HG03565 (cell line): Measurements from ENCODE around the gene CCNI2.

Experiments
- ATAC-seq: cut with Tn5 transposase; IDR thresholded peaks from one replicate; pipeline ENCODE4 v1.9.1; 2021; ENCODE audit warnings: mild to moderate bottlenecking, moderate library complexity; ENCODE audit not compliant: unreplicated experiment

CCNI2 gene

DNA sequence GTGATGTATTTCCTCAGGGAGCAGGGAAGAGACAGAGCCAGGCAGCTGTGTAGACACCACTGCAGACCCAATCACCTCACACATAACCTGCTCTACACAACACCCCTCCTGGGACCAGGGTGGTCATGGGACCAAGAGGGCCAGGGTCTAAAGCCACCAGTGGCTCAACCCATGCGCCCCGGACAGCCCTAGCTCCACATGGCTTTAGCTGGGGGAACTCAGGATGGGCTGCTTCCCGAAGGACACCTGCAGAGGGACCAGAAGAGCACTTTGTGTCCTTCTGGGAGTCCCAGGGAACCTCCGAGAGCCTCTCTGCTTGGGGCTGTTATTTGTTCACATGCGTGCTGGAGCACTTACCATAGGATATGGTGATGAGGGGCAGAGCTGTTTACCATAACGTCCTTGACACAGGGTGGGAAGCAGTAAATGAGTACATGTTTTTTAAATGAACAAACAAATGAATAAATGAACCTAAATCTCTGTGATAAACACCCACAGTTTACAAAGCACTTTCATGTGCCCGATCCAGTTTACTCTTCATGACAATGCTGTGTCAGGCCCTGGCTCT is 17.5 kb downstream of the CCNI2 start:
- ATAC-seq = no peak

DNA sequence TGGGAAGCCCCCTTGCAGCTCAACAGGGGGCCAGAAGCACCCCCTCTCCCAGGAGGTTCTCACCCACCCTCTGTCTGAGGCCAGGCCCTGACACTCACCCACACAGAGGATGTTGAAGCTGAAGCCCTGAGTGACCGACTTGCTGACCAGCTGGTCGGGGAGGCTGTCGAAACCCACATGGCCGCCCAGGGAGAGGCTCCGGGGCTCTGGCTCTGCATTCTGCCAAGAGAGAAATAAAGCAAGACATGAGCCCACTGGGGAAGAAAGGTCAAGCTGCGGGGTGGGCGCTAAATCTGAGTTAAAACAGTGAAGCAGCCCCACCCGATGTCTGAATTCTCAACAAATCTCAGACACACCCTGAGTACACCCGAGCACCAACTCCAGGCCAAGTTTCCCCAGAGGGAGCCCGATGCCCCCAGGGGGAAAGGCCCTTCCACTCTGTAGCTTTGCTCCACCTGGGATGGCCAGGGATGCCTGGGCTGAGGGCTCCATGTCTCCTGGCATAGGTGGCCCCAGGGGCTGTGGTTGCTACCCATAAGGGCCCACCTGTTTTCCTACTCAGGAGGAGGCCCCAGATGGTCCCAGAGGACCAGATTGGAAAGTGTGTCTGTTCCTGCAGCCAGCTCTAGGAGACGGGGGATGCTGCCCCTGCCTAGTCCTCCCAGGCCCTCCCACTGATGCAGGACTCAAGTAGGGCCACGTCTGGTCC is 18.2 kb downstream of the CCNI2 start:
- ATAC-seq = no peak

DNA sequence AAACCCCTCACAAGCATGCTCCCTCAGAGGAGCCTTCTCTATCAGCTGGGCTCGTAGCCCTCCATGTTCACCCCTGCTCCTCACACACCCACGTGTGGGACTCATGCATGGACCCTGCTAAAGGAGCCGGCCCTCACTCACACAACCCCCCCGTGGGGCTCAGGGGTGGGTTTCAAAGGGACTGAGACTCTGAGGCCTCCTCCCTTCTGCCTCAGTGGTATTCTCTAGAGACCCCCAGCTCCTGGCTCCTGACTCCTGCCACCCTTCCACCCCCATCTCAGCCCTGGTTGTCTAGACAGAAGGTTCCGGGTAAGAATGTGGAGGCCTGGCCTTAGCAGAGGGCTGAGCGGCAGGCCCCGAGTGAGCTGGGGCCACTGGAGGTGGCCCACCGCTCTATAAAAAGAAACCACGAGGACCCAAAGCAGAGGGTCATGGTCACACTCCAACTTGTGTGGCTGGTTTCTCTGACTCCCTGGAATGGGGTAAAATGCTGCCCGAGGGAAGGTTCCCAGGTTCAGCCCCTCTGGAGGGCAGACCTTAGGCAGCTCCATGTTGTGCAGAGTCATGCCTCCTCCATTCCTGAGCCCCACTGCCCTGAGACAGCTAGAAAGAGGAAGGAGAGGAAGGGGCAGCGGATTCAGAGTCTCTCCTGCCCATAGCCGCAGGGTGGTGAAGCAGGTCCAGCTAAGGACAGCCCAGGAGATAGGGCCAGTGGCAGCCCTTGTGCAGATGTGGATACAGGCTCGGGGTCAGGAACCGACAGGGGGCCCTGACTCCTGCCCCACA is 19.0 kb downstream of the CCNI2 start:
- ATAC-seq = no peak

DNA sequence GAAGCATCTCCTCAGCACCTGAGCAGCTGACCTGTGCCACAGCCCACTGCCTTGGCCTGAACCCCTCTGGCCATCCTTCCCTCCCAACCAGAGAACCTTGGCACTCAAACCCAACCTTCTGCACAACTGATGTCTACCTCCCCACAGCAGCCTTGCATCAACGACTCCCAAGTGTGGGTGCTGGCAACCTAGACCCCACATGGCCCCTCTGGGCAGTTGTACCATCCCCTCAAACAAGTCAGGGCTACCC is 19.5 kb downstream of the CCNI2 start:
- ATAC-seq = no peak

DNA sequence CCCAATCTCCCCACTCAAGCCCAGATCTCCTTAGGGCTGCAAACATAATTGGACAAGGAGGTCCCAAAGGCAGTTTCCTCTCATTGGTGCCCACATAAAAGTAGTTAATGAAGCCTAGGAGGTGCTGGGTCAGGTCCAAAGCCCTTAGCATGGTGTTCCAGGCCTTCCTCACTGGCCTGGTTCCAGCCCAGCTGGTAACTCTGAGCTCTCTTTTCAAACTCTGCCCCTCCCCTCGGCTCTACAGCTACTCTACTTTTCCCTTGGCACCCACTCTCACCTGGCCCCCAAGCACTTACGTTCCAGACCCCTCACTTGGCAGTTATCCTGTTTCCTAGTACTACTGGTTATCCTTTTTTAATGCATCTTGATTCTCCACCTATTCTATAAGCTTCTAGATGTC is 19.9 kb downstream of the CCNI2 start:
- no peak for ATAC-seq

DNA sequence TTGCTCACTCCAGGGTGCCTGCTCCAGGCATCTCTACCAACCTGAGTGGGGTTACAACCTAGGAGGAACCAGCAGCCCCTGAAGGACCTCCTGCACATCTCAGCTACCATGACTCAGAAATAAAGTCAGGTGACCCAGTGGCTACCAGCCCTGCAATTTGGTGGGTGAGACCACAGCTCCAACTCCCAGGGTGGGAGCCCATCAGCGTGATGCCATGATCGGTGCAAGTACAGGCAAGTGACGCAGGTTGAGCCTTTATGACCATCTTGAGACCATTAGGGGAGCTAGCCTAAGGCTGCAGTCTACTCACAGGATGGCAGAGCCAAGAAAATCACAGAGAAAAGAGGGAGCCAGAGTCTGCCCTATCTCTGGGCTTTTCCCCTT is 21.3 kb downstream of the CCNI2 start:
- no peak for ATAC-seq

DNA sequence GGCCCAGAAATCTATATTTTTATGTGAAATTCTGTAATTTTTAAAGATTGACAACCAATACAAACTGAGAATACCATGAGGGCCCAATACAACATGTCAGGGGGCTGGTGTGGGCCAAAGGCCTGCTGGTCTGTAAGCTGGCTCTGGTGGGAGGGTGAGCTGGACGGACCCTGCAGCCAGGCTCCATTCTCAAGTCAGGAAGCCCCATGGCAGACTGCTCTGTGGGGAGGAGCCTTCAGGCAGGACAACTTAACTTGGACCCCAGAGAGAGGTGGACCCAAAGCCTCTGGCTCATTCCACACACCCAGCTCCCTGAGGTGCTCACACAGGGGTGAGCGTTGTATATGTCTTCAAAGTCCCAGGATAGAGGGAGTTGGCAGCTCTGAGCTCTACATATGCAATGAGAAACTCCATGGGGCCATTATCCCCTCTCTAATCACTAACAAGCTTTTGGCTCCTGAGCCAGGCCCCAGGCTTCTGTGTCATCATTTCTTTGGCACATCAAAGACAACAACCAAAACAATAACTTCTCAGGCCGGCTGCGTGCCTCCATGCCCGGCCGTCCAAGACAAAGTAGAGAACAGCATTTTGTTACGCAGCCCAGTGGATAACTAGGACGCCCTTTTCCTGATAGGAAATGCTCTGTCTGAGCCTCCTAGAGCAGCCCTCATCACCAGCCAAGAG is 23.4 kb downstream of the CCNI2 start:
- no peak for ATAC-seq

DNA sequence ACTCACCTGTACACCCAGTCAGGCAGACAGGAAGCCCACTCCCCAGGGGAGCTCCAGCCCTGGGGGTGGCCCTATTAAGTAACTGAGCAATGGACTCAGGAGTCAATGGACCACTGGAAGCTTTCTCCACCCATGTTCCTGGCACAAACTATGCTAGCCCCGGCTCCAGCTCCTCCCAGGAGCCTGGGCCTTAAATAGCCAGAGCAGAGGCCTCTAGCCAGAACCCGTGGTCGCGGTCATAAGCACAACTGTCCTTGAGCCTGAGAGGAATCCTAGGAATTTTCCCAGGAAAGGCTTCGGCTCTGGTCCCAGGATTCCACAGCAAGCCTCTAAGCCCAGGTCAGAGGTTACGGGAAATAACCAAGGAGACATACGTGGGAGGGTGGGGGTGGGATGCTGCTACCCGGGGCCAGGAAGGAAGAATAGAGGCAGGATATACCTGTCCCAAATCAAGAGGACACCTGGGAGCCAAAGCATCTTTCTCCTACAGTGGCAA is 24.3 kb downstream of the CCNI2 start:
- no peak for ATAC-seq

DNA sequence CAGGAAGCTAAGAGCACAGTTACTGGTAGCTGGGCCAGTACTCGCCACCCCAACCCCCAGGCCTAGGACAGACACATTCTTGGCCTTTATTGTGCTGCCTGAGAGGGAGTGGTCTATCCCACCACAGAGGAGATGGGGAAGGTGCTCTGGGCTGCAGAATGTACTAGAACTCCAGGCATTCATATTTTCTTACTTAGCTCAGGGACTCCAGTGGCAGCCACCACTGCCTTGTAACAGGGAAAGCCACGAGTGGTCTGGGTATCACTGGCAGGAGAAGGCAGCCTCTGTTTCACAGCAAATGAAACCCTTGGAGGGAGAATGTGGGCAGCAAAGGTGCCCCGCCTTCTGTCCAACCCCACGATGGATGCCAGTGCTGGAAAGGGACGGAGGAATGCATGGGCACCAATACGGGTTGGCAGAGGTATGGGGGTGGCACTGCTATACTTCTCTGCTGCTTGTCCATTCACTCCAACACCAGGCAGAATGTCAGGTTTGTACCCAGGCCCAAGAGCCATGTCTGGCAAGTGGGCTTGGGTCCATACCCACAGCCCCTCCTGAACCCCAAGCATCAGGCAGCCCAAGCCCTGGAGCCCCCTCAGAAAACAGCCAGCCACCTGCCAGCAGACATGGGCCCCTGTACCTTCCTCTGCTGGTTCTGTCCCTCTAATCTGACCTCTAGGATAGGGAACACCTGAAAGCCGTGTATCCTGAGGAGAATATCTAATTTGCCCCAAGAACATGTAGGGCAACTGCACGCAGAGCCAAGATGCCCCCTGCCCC is 25.3 kb downstream of the CCNI2 start:
- no peak for ATAC-seq

DNA sequence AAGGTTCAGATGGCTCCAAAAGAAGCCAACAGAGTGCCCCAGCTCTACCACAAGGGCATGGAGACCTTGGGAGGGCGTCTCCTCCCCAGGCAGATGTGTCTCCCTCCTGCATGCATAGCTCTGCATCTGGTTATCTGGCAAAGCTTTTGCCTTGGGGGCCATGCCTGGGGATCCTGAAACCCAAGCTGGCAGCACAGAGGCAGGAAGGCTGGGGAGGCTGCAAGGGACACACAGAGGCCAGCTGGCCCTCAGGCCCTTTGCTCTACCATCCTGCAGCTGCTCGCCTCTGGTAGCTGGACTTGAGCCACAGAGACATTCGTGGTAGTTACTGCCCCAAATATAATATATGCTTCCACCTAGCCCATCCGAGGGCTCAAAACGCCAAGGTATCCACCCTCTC is 25.9 kb downstream of the CCNI2 start:
- ATAC-seq = no peak

DNA sequence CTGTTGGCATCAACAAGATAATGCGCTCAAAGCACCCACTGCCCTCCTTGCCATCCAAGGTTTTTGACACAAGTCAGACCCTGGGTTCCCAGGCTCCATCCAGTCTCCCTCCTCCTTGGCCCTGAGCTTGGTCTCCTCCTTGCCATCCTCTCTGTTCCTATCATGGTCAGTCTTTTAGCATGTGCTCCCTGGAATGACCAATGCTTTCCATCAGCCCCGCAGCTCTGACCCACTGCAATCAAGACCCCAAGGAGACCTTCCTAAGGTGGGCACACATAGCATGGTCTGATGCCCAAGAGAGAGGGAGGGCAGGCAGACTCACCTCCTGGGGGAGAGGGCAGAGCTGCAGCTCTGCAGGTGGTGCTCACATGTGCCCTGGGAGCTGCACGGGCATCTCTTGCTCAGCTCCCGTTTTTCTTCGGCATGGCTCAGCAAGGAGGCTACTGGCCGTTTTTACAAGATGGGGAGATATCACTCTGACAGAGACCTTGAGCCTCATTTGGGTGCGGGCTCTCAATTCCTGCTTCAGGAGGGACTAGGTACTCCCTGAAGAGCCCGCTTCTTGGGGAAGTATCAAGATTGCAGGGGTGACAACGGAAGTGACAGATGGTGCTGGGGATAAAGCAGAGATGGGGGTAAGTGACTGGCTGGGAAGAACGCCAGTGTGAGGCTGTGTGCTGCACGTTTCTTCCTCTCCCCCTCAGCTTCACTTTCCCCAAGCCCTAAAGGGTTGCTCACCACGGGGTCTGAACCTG is 26.6 kb downstream of the CCNI2 start:
- ATAC-seq = no peak

DNA sequence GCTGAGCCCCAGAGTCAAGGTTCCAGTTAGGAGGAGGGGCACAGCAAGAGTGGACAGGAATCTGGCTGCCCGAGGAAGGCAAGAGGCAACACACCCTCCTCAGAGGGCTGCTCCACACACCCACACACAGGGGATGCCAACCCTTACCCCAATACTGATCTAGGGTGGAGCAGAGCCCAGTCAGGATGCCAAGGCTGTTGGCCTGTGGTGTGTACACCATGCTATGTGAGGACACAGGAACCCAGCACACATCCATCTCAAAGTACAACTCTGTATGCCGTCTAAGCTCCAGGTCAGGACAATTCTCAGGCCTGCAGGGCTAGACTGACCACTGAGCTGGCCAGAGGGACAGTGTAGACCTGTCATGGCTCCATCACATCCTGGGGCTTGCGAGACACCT is 27.2 kb downstream of the CCNI2 start:
- ATAC-seq = no peak

DNA sequence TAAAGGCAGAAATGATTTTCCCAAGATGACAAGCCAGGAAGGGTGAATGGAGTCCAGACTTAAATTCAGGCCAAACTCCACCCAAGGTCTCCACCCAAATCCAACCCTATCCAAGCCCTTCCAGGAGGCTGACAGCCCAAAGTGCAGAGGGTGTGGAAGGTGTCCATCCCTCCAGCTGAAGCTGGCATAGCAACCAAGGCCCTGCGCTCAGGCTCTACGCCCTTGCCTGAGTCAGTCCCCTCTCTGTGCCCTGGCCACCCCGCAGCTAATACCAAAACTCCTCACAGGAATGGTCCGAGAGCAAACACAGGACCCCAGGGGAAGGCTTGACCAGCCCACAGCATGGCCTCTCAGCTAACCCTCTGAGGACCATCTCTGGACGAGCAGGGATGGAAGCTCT is 27.7 kb downstream of the CCNI2 start:
- ATAC-seq = no peak

DNA sequence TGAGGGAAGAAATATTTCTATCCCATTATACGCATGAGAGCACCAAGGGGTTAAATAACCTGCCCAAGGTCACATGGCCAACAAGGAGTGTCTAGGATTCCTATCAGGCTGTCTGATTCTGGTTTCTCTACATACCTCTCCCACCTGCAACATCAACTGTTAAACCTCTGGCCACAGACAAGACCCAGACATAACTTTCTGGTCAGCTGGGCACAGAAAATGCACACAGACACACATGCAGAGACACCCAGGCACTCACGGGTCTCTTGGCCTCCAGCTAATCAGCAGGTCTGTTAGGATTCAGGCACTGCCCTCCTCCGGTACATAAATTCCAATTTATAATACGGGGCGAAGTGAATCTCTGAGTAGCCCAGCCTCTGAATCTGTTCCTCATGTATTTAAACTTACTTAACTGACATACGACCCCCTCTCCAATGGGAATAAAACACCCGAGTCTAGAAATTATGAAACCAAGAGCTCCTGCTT is 28.3 kb downstream of the CCNI2 start:
- no peak for ATAC-seq

DNA sequence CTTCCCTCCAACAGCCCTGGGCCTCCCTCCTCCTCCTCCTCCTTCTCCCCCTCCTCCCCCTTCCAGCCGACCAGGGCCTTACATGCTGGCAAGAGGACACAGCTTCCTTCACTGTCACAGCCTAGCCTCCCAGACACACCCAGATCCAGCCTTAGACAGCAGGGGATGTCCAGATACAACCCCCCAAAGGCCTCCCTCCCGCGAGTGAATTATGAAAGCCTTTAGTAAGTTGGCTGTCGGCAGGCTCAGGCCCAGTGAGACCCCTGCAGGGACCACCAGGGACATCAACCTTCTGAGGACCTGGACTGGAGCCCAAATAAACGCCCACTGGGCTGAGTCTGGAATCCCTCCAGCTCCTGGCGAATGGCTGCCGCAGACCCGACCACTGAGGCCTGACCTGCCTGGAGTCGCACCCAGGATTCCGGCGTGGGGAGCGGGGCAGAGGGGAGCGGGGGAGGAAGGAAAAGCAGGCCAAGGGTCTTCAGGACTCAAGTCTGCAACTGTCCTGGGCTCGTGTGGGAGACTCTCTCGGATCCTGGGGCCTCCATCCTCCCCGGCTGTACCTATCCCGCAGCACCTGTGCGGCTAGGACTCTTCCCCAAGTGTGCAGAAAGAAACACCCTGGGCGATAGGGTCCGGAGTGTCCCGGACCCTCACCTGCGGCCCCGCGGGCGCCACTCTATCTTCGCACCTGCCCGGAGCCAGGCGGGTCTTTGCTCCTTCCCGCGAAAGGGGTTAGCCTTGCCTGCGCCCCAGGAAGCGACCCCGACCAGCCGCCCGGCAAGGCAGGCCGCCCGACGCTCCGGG is 29.1 kb downstream of the CCNI2 start:
- no peak for ATAC-seq

DNA sequence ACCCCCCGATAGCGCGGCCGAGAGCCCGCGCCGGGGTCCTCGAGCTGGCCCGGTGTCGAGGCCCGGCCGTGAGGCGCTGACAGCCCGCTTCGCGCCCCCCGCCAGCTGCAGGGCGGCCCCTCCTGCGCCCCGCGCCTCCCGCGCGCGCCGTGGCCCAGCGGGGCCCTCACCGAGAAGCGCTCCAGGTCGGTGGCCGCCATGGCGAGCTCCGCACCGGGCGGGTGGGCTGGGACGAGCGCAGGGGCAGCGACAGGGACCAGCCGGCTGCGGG is 29.6 kb downstream of the CCNI2 start:
- peak; percentile 25 for ATAC-seq

DNA sequence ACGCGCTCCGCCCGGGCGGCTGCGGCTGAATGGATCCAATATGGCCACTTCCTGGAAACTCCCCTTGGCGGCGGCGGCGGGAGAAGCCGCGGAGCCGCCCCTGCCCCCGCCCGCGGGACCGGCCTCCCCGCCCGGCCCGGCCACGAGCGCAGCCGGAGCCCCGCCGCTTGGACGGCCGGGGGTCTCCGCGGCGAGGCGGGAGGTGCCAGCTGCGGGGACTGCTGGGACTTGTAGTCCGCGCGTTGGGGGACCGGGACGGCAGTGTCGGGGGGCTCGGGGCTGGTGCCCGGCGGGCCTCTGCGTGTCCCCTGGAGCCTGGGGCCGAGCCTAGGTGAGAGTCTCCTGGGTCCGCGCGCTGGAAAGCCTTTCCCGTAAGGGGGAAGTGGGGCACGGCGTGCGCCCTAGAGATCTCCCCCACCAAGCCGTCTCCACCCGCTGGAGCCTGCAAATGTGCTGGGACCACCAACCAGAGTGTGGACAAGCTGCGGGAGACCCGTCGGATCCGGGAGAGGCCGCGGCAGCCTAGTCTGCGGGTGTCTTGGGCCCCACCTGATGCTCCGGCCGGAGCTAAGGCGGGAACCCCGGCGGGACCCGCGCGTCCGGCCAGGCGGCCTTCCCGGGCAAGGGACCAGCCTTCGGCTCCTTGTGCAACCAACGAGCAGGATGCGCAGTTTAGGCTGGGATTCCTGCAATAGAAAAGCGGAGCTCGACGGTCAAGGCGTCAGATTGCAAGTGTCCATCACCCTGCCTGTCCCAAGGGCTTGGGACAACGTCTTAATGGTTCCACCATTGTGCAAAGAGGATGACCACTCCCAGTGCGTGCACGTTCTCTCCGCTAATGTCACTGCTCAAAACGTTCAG is 30.2 kb downstream of the CCNI2 start, which contains the start of gene SEPTIN8:
Gene SEPTIN8 (minus strand): TSS at position 31 of the 861 bp plus-strand sequence. CDS start 102 bp downstream, outside the sequence.
- ATAC-seq = peak; percentile 48

DNA sequence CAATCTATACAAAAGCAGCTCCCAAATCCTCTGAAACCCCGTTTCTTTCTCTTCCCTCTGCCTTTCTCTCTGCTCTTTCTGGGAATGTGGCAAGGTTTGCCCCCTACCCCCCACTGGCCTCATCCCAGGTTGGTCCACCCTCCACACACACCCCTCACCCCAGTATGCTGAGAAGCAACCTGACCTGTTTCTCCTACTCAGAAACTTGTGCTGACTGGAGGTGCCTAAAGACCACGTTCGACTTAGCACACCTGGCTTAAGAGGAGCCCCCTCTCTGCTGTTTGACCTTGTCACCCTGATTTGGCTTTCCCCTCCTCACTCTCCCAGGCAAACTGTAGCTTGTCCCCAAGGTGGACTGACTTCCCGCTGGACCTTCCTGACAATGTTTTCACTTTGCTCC is 30.9 kb downstream of the CCNI2 start:
- ATAC-seq = no peak

DNA sequence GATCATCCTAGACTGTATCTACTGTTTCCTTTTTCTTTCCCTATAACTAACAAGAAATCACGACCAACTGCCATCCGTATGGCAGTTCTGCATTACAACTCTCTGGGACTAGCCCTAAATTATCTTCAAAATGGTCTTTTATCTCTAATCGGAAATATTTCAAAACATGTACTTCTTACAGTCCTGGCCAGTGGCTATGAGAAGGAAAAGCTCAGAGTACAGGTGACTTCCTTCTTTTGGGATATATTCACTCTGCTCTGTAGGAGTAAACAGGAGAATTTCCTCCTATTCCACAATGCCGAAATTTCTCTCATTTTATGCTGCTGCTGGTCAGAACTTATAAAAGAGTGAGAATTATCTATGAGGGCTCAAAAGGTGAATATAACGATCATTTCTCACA is 31.6 kb downstream of the CCNI2 start:
- ATAC-seq = no peak
